Gastroesophageal sphincter (tissue), 3 donors: ENCODE measurements around the gene PAPPA.

ENCODE experiments used
- POLR2A ChIP-seq, 2 donors: fragments of 450-650 bp; IDR thresholded peaks; one replicate each; pipeline ENCODE4 v1.6.1; 2017; ENCODE audit warnings: antibody characterized with exemption in 2 of 2, mild to moderate bottlenecking in 2 of 2, moderate library complexity in 1 of 2
- TF ChIP-seq, protein P1 (sequence below), 4 experiments: fragments of 200-600 bp in 2 of 4; fragments of 450-650 bp in 2 of 4; sonication (generic) in 1 of 4; IDR thresholded peaks; one replicate each; pipeline ENCODE4 v1.5.1; 2017 to 2019; ENCODE audit warnings: antibody characterized with exemption in 4 of 4, mild to moderate bottlenecking in 2 of 4, moderate library complexity in 2 of 4

DNA sequence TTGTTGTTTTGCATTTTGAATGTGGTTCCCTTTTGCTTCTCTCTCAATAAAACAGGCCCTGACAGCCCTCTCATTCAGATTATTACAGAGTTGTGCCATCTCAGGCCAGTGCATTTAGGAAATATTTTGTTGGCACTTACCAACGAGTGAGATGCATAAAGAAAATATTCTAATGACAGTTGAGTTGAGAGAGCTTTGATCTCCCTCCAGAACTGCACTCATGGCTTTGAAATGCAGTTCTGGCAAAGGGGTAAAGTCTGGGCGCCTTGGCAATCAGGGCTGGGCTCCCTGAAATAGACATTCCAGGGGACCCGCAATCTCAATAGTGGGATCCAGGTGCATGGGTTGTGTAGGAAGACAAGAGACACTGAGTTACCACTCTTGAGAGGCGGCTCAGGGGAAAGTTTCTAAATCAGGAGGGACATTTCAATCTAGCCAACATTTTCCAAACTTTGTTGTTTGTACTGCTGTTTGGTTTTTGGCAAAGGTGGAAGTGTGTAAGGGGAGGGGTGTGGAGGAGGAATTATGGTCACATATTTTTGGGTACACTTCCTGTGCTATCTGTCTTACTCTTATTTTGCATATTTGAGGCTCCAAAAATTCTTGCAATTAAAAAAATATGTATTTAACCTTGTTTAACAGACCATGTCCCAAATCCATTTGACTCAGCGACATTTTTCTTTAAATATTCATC, 48.8 kb downstream of the PAPPA start:
- TF ChIP-seq POLR2A (IDR thresholded peaks at IDR 0.05) = no peak
- TF ChIP-seq, protein P1, sequence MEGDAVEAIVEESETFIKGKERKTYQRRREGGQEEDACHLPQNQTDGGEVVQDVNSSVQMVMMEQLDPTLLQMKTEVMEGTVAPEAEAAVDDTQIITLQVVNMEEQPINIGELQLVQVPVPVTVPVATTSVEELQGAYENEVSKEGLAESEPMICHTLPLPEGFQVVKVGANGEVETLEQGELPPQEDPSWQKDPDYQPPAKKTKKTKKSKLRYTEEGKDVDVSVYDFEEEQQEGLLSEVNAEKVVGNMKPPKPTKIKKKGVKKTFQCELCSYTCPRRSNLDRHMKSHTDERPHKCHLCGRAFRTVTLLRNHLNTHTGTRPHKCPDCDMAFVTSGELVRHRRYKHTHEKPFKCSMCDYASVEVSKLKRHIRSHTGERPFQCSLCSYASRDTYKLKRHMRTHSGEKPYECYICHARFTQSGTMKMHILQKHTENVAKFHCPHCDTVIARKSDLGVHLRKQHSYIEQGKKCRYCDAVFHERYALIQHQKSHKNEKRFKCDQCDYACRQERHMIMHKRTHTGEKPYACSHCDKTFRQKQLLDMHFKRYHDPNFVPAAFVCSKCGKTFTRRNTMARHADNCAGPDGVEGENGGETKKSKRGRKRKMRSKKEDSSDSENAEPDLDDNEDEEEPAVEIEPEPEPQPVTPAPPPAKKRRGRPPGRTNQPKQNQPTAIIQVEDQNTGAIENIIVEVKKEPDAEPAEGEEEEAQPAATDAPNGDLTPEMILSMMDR (IDR thresholded peaks at IDR 0.05) = no peak
